ENCODE data around the gene AIFM2. TPM values are rescaled to one million over a fixed set of nuclear protein-coding genes. Genes with fewer than 3 reads are reported as not detected.

Gene AIFM2
- total and polyA plus RNA-seq, 2 of the 13 experiments (the other 11 are each of a cell fraction or from before 2014, with no cell fraction given), result 20.3 to 29.5 TPM

- TF ChIP-seq ZNF512B (CRISPR knock-in tag; IDR thresholded peaks at IDR 0.05; ENCODE audit: borderline replicate concordance), result no peak
- no peak; the same call in 1 of the 2 replicates for TF ChIP-seq RELA (CRISPR knock-in tag; IDR thresholded peaks at IDR 0.05)
- peak; percentile 48; the same call in 1 of the 2 replicates for TF ChIP-seq IKZF5 (CRISPR knock-in tag; IDR thresholded peaks at IDR 0.05)
- TF ChIP-seq TFDP1 (CRISPR knock-in tag; IDR thresholded peaks at IDR 0.05; ENCODE audit: borderline replicate concordance), result peak; percentile 27
- TF ChIP-seq ZNF766 (CRISPR knock-in tag; IDR thresholded peaks at IDR 0.05; ENCODE audit: borderline replicate concordance), result 0 out of 2 replicates have a peak, but pooled peaks have one; percentile 22
- TF ChIP-seq NFE2 (CRISPR knock-in tag; IDR thresholded peaks at IDR 0.05), result no peak
- TF ChIP-seq NCOA5 (CRISPR knock-in tag; IDR thresholded peaks at IDR 0.05), result no peak
- peak; percentile 63 for TF ChIP-seq SP2 (CRISPR knock-in tag; IDR thresholded peaks at IDR 0.05)
- TF ChIP-seq MXD3 (CRISPR knock-in tag; IDR thresholded peaks at IDR 0.05), result peak; percentile 77
- no peak; the same call in 1 of the 2 replicates for TF ChIP-seq ZNF691 (CRISPR knock-in tag; IDR thresholded peaks at IDR 0.05; ENCODE audit: borderline replicate concordance, low read depth)
- no peak for TF ChIP-seq ZNF713 (CRISPR knock-in tag; IDR thresholded peaks at IDR 0.05)
- no peak for TF ChIP-seq ZNF878 (CRISPR knock-in tag; IDR thresholded peaks at IDR 0.05)
- TF ChIP-seq ZNF136 (CRISPR knock-in tag; IDR thresholded peaks at IDR 0.05; ENCODE audit: low read depth), result no peak
- TF ChIP-seq ZNF326 (CRISPR knock-in tag; IDR thresholded peaks at IDR 0.05; ENCODE audit: borderline replicate concordance), result no peak
- no peak for TF ChIP-seq SNRNP70 (IDR thresholded peaks at IDR 0.05; ENCODE audit: low read depth, low read length)
- TF ChIP-seq SKI (IDR thresholded peaks at IDR 0.05; ENCODE audit: partially characterized antibody), result peak; percentile 41
- TF ChIP-seq MBNL3 (CRISPR knock-in tag; conservative IDR thresholded peaks at IDR 0.05), result no peak
- TF ChIP-seq ZNF546 (CRISPR knock-in tag; conservative IDR thresholded peaks at IDR 0.05), result no peak; the same call in 1 of the 2 replicates
- no peak for TF ChIP-seq TGIF2 (CRISPR knock-in tag; IDR thresholded peaks at IDR 0.05)
- no peak for TF ChIP-seq YEATS2 (CRISPR knock-in tag; IDR thresholded peaks at IDR 0.05; ENCODE audit: borderline replicate concordance)
- 0 out of 2 replicates have a peak, but pooled peaks have one; percentile 41 for TF ChIP-seq HNF1B (CRISPR knock-in tag; IDR thresholded peaks at IDR 0.05)
Observed at GRCh38 chr10:70145666-70146488, 13.3 kb upstream of the AIFM2 start (continued).

Data from HepG2 (cell line).